Measurements from ENCODE around the gene BEST1. TPM values are rescaled to one million over a fixed set of nuclear protein-coding genes. Genes with fewer than 3 reads are reported as not detected.

The BEST1 gene
- total and polyA plus RNA-seq, 2 donors (not counting 3 experiments of a cell fraction or from before 2014, with no cell fraction given) = 0.04 TPM; not detected in 1

- Histone ChIP-seq H2AFZ (ENCODE audit: low read depth, low read length) (no peak overlapping the region), H3K79me2 (ENCODE audit: control insufficient read depth, insufficient read depth, low read length) (no peaks in the 10 kb centered on the region), H3K27me3 (ENCODE audit: control insufficient read depth in 2 of 2, insufficient read depth in 2 of 2, low read length in 2 of 2) (peaks cover 7 to 14% of the 10 kb centered on the region in 2 experiments), H3K9ac (replicated peaks; ENCODE audit: extremely low read depth, insufficient read depth, low read length) (no peak overlapping the region), H3K36me3 (ENCODE audit: control insufficient read depth in 2 of 2, extremely low read depth in 1 of 2, insufficient read depth in 2 of 2, low read length in 2 of 2) (no peaks in the 10 kb centered on the region), H3K4me2 (ENCODE audit: insufficient read depth, low read length) (no peak overlapping the region), H4K20me1 (replicated peaks; ENCODE audit: control insufficient read depth, extremely low read depth, insufficient read depth, low read length) (no peaks in the 10 kb centered on the region), H3K9me3 (replicated peaks; ENCODE audit: control insufficient read depth, insufficient read depth, low read length) (no peaks in the 10 kb centered on the region), H3K4me1 (ENCODE audit: control insufficient read depth, extremely low read depth, insufficient read depth, low read length) (no peaks in the 10 kb centered on the region), H3K4me3 (replicated peaks in 1 of 3; ENCODE audit: insufficient read depth in 1 of 3, low read depth in 1 of 3, low read length in 3 of 3) (no peak overlapping the region), H3K9me1 (replicated peaks; ENCODE audit: control insufficient read depth, extremely low read depth, insufficient read depth, low read length) (no peaks in the 10 kb centered on the region), H3K27ac (ENCODE audit: insufficient read depth, low read depth, low read length) (no peak overlapping the region)
- TF ChIP-seq, protein P1, sequence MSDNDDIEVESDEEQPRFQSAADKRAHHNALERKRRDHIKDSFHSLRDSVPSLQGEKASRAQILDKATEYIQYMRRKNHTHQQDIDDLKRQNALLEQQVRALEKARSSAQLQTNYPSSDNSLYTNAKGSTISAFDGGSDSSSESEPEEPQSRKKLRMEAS (IDR thresholded peaks at IDR 0.05; ENCODE audit: insufficient read depth, insufficient read length) = no peak
- TF ChIP-seq JUN (IDR thresholded peaks at IDR 0.05; ENCODE audit: borderline replicate concordance, insufficient read depth, insufficient read length, low read depth) = no peak
- TF ChIP-seq FOS (IDR thresholded peaks at IDR 0.05; ENCODE audit: borderline replicate concordance, insufficient read depth, low read length) = no peak
- TF ChIP-seq CTCF (IDR thresholded peaks at IDR 0.05; ENCODE audit: extremely low read depth in 1 of 2, insufficient read depth in 1 of 2, low read depth in 1 of 2, low read length in 2 of 2) = no peak
- no peak for TF ChIP-seq MYC (IDR thresholded peaks at IDR 0.05; ENCODE audit: low read depth, low read length)
- TF ChIP-seq GATA2 (IDR thresholded peaks at IDR 0.05; ENCODE audit: insufficient read depth, insufficient read length, low read depth, low read length) = no peak
- TF ChIP-seq POLR2AphosphoS5 (IDR thresholded peaks at IDR 0.05; ENCODE audit: insufficient read depth, low read depth, low read length) = no peak
- no peak for TF ChIP-seq EZH2 (IDR thresholded peaks at IDR 0.05; ENCODE audit: borderline replicate concordance, low read depth, low read length, severe bottlenecking)
- no peak for TF ChIP-seq POLR2A (IDR thresholded peaks at IDR 0.05; ENCODE audit: low read depth, low read length)
- ChIA-PET POLR2A (no interaction called here), CTCF (interaction anchor here (0.7 to 2.0 kb wide), 4 partner anchors 17 to 156 kb away, joined by 3 to 9 read pairs (median 4); no protein-coding TSS in a partner anchor)
- dilution Hi-C loops (cut with MboI; ENCODE audit: extremely low pct_ligation_motif_present, low sequenced_read_pairs) (loop anchor here (10.0 kb wide), 1 partner anchor 179 kb away; no protein-coding TSS in a partner anchor), intact Hi-C loops (cut with micrococcal nuclease) (no loop called here)
- no TSS peak for BruUV-seq (replicated peaks)
- FAIRE-seq (no peak), DNase-seq (ENCODE audit: low read depth, low spot score) (no peak)
Observed at GRCh38 chr11:61926235-61926634, 23.9 kb upstream of the BEST1 start.
